Immature natural killer cell (primary cell): ENCODE measurements around the gene ASIC5. TPM values are rescaled to one million over a fixed set of nuclear protein-coding genes. Genes with fewer than 3 reads are reported as not detected.

Experiments used
- DNase-seq, 3 donors: peaks; one replicate each; pipeline ENCODE4 v3.0.0; 2022; ENCODE audit warnings: mixed read lengths in 1 of 3
- H3K27ac Mint-ChIP-seq, 6 donors: one replicate each; pipeline ENCODE4 v1.8.0; 2020; ENCODE audit warnings: mixed read lengths in 6 of 6, mild to moderate bottlenecking in 5 of 6, inconsistent platforms in 4 of 6, moderate library complexity in 3 of 6
- H3K27me3 Mint-ChIP-seq, 3 donors: one replicate each; pipeline ENCODE4 v1.8.0; 2020 to 2021; ENCODE audit warnings: low read depth in 3 of 3, mild to moderate bottlenecking in 3 of 3, mixed read lengths in 3 of 3, moderate library complexity in 3 of 3, inconsistent platforms in 1 of 3
- H3K36me3 Mint-ChIP-seq, 3 donors: one replicate each; pipeline ENCODE4 v1.8.0; 2020; ENCODE audit warnings: mixed read lengths in 3 of 3, inconsistent platforms in 2 of 3, mild to moderate bottlenecking in 2 of 3
- H3K4me1 Mint-ChIP-seq, 2 donors: one replicate each; pipeline ENCODE4 v1.8.0; 2020; ENCODE audit warnings: inconsistent platforms in 2 of 2, mild to moderate bottlenecking in 2 of 2, mixed read lengths in 2 of 2, moderate library complexity in 1 of 2
- H3K4me3 Mint-ChIP-seq, 5 donors: one replicate each; pipeline ENCODE4 v1.8.0; 2020; ENCODE audit warnings: mild to moderate bottlenecking in 5 of 5, mixed read lengths in 5 of 5, inconsistent platforms in 3 of 5, moderate library complexity in 3 of 5
- H3K9me3 Mint-ChIP-seq, 6 donors: one replicate each; pipeline ENCODE4 v1.8.0; 2020; ENCODE audit warnings: mild to moderate bottlenecking in 6 of 6, mixed read lengths in 6 of 6, inconsistent platforms in 4 of 6, moderate library complexity in 3 of 6
- polyA plus RNA-seq, 3 donors: library from polyadenylated mRNA; unstranded; fragments of 300-500 nt; fragmentation: Illumina TruSeq; gene quantifications; one replicate each; pipeline ENCODE4 v1.2.3, GENCODE V29; 2021

The ASIC5 gene
- polyA plus RNA-seq, 3 donors from 2014 or later = not detected

- H3K4me1 Mint-ChIP-seq = no peaks in the 10 kb centered on the region
- no peaks in the 10 kb centered on the region for H3K27me3 Mint-ChIP-seq
- H3K27ac Mint-ChIP-seq = no peak overlapping the region
- H3K9me3 Mint-ChIP-seq = no peaks in the 10 kb centered on the region
- H3K36me3 Mint-ChIP-seq = peaks cover 0 to 4% (median 3%) of the 10 kb centered on the region in 3 donors
- DNase-seq = no peak
- no peak overlapping the region for H3K4me3 Mint-ChIP-seq
These were observed 84.7 kb downstream of the ASIC5 start for GRCh38 chr4:155781249-155781831.

- Mint-ChIP-seq H3K4me1 (no peaks in the 10 kb centered on the region), H3K27ac (no peak overlapping the region), H3K9me3 (no peaks in the 10 kb centered on the region), H3K27me3 (no peaks in the 10 kb centered on the region), H3K36me3 (peaks cover 0 to 4% (median 3%) of the 10 kb centered on the region in 3 donors), H3K4me3 (no peak overlapping the region)
- no peak for DNase-seq
These were observed 85.3 kb downstream of the ASIC5 start for GRCh38 chr4:155780775-155781174.

Other genes with a start within 250 kb of the ASIC5 start
- 10 to 100 TPM in 2 of 3 donors, 1 to 10 TPM in 1; 6.1 to 15.8 (median 12.6) TPM for gene GUCY1A1, start 199.4 kb downstream of the ASIC5 start, polyA plus RNA-seq
- gene GUCY1B1, start 107.3 kb downstream of the ASIC5 start, polyA plus RNA-seq = 1 to 10 TPM; 4.0 to 7.8 (median 4.3) TPM
- not detected for gene TDO2, start 37.4 kb upstream of the ASIC5 start, polyA plus RNA-seq
- 10 to 100 TPM; 44.7 to 88.0 (median 58.1) TPM for gene CTSO, start 87.6 kb upstream of the ASIC5 start, polyA plus RNA-seq